HG03108 (cell line): Measurements from ENCODE around the gene PARD6A.
A peak's percentile ranks its signal among the peaks of the same experiment; 100 is the strongest.

Source experiments
- ATAC-seq: cut with Tn5 transposase; IDR thresholded peaks from one replicate; pipeline ENCODE4 v1.9.1; 2021; ENCODE audit warnings: moderate library complexity; ENCODE audit not compliant: unreplicated experiment

The PARD6A gene, protein sequence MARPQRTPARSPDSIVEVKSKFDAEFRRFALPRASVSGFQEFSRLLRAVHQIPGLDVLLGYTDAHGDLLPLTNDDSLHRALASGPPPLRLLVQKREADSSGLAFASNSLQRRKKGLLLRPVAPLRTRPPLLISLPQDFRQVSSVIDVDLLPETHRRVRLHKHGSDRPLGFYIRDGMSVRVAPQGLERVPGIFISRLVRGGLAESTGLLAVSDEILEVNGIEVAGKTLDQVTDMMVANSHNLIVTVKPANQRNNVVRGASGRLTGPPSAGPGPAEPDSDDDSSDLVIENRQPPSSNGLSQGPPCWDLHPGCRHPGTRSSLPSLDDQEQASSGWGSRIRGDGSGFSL

GRCh38 chr16:67660564-67661028 is at the start of gene PARD6A:
Gene PARD6A, plus strand, starts transcription at chr16:67660960. Its CDS starts 79 bp downstream, at chr16:67661039.
- ATAC-seq, result peak; percentile 68

- no peak for ATAC-seq
Observed at GRCh38 chr16:67613808-67614207, 47.0 kb upstream of the PARD6A start.

GRCh38 chr16:67628216-67628615 is 32.5 kb upstream of the PARD6A start:
- ATAC-seq, result no peak

DNA sequence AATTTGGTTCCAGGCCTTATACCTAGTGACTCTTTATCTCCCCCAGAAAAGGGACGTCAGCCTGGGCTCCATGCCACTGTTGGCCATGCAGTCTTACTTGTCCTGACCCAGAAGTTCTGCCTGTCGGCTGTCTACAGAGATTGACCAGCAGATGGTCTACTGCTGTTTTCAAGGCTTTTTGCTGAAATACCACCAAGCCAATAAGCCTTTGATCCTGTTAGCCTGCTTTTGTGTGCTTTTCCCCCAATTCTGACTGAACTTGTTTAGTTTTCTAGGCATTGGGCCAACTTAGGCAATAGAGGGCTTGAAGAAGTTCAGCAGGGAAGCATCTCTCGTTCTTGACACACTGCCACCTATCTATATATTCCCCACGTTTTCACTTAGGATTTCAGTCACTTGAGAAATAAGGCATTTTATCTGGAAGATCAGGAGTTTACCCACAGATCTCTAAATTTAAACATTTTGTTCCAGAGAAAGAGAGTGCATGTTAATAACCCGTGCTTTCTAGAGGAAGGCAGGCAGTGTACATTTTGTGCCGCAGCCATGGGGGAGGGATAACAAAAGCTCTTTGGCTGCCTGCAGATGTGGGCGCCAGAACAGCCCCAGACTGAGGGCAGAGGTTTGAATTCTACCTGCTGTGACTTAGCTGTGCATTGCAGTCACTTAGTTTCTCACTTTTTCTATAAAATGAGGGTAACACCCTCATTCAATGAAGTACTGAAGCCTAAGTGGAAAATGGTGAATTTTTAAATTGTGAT is 28.2 kb upstream of the PARD6A start:
- no peak for ATAC-seq

- ATAC-seq, result no peak
Observed at GRCh38 chr16:67636713-67637112, 24.0 kb upstream of the PARD6A start.

- ATAC-seq, result no peak
Observed at GRCh38 chr16:67637625-67638024, 23.1 kb upstream of the PARD6A start.

DNA sequence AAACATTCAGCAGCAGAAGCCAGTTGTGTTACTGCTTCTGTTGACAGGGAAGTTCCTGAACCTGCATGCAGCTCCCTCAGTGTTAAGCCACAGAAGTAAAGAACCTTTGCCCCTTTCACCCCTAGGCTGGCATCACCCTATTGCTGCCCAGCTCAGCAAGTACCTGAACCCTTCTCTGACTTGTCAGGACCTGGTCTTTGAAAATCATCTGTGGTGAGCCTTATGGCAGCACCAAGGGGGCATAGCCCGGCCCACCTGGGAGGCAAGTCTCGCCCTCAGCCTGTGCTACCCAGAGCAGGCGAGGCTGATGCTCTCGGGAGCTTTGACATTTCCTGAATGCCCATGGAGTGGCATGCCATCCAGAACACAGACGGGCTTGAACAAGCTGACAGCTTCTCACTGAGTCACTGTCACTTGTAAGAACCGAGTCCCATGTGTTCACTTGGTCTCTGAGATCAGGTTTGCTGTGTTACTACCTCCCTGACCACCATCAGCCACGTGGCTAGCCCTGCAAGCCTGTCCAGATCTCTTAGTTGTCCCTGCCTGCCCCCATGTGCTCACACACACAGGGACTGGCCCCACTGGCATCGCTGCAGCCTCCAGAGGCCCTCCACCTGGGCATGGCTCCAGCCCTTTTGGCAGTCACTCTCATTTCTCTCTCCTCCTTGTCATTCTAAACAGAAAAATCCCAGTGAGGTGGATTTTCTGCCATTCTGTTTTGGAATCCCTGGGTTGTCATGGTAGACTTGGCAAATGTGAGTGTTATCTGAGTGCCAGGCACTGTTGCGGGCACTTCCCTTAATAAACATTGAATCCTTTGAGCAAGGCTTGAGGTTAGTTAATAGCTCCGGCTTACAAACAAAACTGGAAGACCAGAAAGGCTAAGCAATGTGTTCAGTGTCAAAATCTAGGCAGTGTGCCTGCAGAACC is 18.7 kb upstream of the PARD6A start:
- no peak for ATAC-seq

GRCh38 chr16:67644038-67644437 is 16.7 kb upstream of the PARD6A start:
- ATAC-seq, result no peak

DNA sequence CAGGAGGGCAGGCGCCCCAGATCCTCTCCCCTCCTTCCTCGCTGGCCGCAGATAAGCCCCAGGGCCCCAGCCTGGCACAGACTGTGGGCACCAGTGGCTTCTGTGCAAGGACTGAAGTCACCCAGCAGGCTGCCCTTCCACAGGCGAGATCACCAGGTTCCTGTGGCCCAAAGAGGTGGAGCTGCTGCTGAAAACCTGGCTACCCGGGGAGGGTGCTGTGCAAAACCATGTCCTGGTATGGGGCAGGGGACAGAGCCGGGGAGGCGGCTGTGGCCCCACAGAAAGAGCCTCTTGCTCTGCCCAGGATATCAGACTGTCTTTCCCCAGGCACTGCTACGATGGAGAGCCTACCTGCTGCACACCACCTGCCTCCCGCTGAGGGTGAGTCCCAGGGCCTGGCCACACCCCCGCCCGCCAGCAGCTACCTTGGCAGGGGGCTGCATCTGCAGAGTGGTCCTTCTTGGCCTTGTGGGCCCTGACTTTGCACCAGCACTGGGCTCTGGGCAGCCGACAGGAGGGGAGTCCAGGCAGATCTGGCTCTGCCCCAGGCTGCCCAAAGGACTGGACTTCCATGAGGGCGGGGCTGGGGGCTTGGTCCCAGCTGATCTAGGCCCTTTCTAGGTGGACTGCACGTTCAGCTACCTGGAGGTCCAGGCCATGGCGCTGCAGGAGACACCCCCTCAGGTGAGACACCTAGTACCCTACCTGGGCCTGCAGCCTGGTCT is 15.2 kb upstream of the PARD6A start:
- no peak for ATAC-seq

GRCh38 chr16:67647111-67647651 is 13.6 kb upstream of the PARD6A start:
- no peak for ATAC-seq

DNA sequence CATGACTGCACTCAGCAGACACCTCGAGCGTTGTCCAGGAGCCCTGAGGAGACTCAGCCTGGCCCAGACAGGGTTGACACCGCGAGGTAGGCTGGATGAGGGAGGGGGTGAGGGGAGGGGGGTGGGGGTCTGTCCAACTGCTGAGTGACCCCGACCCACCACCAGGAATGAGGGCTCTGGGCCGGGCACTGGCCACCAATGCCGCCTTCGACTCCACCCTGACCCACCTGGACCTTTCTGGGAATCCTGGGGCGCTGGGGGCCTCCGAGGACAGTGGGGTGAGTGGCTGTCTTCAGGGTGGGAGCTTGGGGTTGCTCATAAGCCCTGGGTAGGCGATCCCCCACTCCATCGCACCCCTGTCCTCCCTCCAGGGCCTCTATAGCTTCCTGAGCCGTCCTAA is 13.1 kb upstream of the PARD6A start:
- no peak for ATAC-seq

GRCh38 chr16:67648088-67648763 is 12.5 kb upstream of the PARD6A start:
- ATAC-seq, result no peak

DNA sequence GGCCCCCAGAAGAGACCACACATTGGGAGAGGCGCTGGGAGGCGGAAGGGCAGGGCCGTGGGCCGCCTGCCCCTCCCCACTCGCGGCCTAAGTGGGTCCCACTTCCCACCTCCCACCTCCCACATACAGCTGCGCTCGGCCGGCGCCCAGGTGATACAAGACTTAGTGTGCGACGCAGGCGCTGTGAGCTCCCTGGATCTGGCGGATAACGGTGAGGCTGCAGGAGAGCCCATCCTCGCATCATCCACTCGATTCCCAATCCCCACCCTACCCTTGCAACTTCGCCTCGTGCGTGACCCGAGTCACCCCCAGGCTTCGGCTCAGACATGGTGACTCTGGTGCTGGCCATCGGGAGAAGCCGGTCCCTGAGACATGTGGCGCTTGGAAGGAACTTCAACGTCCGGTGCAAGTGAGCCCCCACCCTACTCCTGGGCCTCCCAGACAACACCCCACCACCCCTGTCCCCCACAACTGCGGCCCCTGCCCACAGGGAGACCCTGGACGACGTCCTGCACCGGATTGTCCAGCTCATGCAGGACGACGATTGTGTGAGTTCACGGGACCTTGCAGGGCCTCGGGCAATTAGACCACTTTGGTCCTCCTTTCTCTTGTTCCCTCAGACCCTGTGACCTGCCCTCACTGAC is 11.9 kb upstream of the PARD6A start:
- ATAC-seq, result no peak

GRCh38 chr16:67649494-67649931 is 11.2 kb upstream of the PARD6A start:
- ATAC-seq, result no peak

GRCh38 chr16:67650023-67650422 is 10.7 kb upstream of the PARD6A start:
- no peak for ATAC-seq

DNA sequence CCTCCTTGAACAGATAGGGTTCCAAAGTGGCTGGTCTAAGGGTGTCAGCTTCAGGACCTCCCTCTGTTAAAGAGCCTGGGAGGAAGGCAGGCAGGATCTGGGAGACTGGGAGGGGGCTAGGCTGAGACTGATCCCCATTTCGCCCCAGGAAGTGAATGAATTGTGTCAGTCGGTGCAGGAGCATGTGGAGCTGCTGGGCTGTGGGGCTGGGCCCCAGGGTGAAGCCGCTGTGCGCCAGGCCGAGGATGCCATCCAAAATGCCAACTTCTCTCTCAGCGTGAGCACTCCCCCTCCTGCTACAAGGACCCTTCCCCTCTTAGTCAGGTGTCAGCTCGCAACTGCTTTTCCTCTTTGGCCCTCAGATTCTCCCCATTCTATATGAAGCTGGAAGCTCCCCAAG is 9.7 kb upstream of the PARD6A start:
- no peak for ATAC-seq

GRCh38 chr16:67651847-67652246 is 8.9 kb upstream of the PARD6A start:
- ATAC-seq, result no peak

DNA sequence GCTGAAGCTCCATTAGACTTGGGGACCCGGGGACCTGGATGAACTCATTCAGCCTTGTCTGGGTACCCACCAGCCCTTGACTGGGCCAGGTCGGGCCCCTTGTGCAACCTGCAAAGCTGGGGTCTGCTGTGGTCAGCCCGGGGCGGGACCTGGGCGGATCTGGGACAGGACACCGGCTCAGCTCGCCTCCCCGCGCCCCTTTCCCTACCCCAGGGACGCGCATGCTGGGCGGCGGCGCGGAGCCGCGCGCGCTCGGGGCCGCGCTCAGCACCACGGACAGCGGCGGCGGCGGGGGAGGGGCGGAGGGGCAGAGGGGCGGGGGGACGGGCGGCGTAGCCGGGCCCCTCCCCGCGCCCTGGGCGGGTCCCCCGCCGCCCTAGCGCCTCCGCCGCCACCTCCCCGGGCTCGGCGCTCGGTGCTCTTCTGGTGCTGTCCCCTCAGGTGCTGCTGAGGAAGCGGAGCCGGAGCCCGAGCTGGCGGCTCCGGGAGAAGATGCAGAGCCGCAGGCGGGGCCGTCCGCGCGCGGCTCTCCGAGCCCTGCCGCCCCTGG is 8.1 kb upstream of the PARD6A start:
- no peak for ATAC-seq
